G401 (cell line): Measurements from ENCODE around the gene JPH3. TPM values are rescaled to one million over a fixed set of nuclear protein-coding genes. Genes with fewer than 3 reads are reported as not detected.
"Not testable (repeated sequence)": the region's sequence is repeated elsewhere in the genome, so short reads cannot be mapped to it uniquely, and the experiment has no call there.

Source experiments
- DNase-seq: peaks from one replicate; pipeline ENCODE4 v3.0.0-alpha.2; 2015; ENCODE audit warnings: low spot score
- in situ Hi-C: cut with HindIII; loops from 2 replicates; pipeline ENCODE4 v1.10.0; 2016; ENCODE audit warnings: low sequenced_read_pairs, mixed read lengths
- total RNA-seq: library from RNA; depleted of rRNA; stranded (reverse); fragments of >200 nt; shearing (Covaris generic); gene quantifications from 2 replicates; pipeline ENCODE4 v1.2.3, GENCODE V29; 2014

JPH3 gene
- total RNA-seq, 1 experiment from 2014 or later, result 22.1 TPM

DNA sequence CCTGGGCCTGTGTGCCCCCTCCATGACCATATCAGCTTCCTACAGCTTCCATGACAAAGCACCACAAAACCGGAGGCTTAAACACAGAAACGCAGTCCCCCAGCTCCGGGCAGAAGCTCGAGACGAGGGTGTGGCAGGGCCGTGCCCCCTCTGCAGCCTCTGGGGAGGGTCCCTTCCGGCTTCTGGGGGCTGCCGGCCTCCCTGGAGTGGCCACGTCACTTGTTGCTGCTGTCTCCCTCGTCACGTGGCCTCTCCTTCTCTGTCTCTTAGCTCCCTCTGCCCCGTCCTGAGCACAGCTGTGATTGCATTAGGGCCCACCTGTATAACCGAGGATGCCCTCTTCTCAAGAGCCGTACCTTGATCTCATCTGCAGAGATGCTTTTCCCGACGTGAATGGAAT lies 64.6 kb downstream of the JPH3 start:
- in situ Hi-C loops, result no loop called here
- no peak for DNase-seq

DNA sequence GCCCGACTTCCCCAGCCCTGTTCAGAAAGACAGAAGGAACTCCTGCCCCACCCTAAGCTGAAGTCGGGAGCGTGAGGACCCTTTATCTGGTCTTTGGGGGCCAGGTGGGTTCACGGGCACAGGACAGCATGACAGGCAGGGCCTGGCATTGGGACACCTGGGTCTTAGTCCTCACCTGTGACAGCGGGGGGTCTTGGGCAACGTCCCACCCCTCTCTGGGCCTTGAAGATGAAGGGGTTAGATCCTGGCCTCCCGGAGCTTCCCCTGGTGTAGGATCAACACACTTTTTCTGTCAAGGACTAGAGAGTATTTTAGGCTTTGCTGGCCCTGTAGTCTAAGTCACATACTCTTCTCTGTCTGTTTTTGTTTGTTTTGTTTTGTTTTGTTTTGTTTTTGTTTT lies 65.1 kb downstream of the JPH3 start:
- no peak for DNase-seq
- in situ Hi-C loops, result no loop called here

DNA sequence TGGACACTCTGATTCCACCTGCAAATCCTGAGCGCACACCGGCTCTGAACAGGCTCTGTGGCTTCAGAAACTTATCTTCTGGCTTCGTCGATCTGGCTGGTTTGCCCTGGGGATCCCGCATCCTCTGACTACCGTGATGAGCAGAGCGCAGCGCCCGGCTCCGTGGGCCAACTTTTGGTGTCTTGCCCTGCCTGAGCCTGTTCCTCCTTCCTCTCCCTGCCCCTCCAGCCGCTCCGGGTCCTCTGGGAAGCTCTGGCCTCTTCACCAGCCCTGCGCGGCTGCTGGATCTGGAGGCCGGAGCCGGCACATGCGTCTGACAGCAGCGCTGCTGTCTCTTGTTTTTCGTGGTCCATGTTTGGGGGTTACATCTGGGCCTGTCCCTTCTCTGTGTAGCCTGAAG lies 65.6 kb downstream of the JPH3 start:
- no peak for DNase-seq
- in situ Hi-C loops, result no loop called here

DNA sequence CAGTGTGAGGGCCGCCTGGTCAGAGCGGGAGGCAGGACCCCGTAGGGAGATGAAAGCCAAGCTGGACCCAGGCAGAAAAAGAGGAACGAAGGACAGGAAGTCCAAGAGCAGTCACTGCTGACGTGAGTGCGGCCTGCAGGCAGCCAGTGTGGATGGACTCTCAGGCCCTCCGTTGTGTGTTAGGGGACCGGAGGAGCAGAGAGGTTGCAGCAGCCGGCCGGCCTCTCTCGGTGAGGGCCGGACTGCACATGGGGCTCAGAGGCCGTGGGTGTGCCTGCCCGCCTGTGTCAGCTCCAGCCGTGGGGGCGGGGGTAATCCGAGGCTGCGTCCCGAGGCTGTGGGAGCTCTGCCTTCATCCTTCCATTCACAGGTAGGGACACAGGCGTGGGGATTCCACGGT lies 67.4 kb downstream of the JPH3 start:
- no peak for DNase-seq
- in situ Hi-C loops, result no loop called here

DNA sequence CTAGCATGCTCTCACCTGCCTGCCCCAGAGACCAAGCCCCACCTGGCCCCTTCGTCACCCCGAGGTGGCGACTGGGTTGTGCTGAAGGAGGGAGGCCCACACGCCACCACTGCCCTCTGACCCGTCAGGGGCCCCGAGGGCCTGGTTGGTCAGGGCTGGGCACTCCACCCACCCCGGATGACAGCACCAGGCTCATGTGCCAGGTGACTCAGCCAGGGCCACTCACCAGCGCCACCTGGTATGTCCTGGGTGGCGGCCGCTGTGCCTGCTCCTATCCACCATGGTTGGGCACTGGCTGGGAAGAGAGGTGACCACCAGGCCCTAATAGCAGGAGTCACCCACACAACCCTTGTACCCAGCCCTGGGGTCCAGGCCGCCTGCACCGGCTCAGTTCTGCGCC lies 68.9 kb downstream of the JPH3 start:
- in situ Hi-C loops, result no loop called here
- DNase-seq, result no peak

DNA sequence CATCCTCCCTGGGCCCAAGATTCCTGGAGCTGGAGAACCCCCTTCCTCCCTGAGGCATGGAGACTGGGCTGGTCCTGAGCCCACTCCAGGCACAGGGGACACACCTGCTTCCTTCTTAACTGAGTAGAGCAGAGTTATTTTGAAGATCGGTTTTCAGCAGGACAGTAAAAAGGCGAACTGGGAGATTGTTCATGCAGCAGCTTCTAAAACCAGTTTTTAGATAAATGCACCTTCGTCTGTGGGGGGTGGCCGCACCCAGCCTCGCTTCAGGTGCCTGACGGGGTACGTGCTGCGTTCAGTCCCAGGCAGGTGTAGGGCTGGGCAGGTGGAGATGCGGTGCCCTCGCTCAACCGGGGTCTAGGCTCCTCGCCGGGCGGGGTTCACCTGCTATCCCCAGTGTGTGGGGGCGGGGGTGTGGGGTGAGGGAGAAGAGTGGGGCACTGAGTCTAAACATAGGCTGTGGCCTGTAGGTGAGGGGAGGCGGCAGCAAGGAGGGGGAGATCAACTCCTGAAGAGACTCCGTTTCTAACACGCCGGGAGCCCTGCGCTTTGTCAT lies 69.5 kb downstream of the JPH3 start:
- DNase-seq, result no peak
- in situ Hi-C loops, result no loop called here

DNA sequence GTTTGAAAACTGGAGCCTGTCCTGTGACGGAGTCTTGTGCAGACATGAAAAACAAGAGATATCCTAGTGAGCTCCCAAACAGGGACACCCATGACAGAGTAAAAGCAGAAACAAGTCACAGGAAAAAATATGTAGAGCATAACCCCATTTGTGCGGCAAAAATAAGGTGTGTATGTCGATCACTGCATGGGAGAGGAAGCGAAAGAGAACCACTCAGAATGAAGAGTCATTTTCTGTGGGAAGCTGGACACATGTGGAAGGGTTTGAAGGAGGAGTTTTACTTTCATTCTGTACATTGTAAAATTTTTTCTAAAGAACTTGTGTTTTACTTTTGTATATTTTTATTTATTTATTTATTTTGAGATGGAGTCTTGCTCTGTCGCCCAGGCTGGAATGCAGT lies 72.1 kb downstream of the JPH3 start:
- no peak for DNase-seq
- in situ Hi-C loops, result no loop called here

DNA sequence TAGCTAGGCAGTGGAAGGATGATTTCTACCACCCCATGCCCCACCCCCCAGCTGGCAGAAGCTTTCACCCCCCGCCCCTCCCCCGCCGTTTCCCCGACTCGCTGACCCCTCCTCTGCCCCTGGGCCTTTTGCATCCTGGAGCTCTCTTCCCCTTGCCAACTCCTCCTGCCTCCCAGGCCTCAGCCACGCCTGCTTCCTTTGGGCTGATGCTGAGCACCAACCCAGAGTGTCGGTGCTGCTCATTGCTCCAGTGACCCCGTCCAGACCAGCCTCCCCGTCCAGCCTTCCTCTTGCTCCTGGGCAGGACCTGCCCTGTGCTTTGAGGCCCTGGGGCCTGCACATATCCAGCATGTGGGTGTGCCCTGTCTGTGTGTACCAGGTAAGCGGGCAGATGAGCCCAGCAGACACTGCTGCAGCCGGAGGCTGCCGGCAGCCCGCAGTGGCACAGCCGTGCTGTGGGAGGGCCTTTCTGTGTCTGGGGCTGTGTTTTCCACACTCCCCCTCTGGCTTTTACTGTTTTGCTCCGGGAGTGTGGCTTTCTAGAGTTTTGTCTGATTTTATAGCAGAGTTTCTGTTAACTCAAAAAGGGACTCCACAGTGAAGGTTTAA lies 72.9 kb downstream of the JPH3 start:
- in situ Hi-C loops, result no loop called here
- no peak for DNase-seq

DNA sequence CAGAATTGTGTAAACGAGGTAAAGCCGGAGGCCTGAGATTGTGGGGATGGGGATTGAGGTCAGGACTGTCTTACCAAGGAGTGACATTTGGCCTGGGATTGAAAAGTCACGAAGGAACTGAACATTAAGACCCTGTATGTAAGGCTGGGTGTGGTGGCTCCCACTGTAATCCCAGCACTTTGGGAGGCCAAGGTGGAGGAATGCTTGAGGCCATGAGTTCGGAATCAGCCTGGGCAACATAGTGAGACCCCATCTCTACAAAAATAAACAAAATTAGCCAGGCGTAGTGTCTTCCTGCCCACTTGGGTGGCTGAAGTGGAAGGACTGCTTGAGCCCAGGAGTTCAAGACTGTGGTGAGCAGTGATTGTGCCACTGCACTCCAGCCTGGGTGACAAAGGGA lies 75.5 kb downstream of the JPH3 start:
- in situ Hi-C loops, result no loop called here
- no peak for DNase-seq

DNA sequence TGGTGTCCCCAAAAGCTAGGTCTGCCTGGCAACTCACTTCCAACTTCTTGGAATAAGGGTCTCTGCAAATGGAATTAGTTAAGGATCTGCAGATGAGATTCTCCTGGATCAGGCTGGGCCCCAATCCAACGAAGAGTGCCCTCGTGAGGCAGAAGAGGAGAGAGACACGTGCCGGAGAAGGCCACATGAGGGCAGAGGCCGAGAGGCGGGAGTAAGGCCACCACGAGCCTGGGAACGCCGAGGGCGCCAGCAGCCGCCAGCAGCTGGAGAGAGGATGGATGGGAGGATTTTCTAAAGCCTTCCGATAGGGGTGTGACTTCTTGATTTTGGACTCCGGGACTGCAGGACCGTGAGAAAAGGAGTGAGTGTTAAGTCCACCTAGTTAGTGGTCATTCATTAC lies 76.3 kb downstream of the JPH3 start:
- in situ Hi-C loops, result no loop called here
- no peak for DNase-seq

DNA sequence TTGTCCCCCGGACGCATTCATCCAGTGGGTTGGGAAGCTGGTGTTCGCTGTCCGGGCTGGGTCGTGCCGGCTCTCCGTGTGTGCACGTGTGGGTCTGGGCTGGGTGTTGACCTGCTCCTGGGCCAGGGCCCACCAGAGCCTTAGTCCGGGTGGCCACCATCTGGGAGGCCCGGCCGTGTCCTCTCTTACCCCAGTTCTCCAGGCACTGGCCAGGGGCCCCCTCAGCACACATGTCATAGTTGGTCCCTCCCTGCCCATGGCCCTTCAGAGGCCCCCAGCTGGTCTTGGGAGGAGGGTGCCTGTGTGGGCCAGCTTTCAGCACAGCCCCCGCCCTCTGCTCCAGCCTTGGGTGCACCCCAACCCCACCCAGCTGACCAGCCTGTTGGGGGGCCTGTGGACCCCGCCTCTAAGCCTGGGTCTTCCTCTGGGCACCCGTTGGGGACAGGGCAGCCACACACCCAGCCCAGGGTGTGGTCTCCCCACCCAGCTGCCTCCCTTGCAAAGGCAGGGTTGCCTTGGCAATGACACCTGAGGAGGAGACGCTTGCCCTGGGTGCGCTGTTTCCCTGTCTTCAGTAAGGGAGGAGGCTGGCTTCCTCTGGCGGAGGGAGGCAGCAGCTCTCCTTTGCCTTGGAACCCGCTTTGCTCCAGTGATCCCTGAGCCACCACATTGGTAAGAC lies 77.4 kb downstream of the JPH3 start:
- DNase-seq, result no peak
- in situ Hi-C loops, result no loop called here

DNA sequence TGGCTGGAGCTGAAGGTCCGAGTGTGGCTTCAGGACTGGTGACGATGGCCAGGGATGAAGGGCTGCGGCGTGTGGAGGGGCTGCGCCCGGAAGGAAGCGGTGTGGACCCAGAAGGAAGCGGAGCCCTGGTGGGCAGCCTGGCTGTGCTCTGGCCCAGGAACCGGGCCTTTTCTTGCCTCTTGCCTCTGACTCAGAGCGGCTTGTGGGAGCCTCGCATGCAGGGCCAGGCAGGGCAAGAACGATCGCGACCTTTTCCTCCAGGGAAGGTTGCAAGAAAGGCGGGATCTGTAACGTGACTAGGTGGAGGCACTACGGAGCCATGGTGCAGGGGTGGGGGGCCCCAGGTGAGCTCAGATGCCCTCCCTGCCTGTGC lies 78.0 kb downstream of the JPH3 start:
- in situ Hi-C loops, result no loop called here
- no peak for DNase-seq

DNA sequence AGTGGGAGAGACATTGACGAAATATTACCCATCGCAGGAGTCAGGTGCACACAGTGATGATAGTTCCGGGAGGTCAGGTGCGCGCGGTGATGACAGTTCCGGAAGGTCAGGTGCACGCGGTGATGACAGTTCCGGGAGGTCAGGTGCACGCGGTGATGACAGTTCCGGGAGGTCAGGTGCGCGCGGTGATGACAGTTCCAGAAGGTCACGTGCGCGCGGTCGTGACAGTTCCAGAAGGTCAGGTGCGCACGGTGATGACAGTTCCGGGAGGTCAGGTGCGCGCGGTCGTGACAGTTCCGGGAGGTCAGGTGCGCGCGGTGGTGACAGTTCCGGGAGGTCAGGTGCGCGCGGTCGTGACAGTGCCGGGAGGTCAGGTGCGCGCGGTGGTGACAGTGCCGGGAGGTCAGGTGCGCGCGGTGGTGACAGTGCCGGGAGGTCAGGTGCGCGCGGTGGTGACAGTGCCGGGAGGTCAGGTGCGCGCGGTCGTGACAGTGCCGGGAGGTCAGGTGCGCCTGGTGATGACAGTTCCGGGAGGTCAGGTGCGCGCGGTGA lies 78.8 kb downstream of the JPH3 start:
- in situ Hi-C loops, DNase-seq: not testable (repeated sequence)

DNA sequence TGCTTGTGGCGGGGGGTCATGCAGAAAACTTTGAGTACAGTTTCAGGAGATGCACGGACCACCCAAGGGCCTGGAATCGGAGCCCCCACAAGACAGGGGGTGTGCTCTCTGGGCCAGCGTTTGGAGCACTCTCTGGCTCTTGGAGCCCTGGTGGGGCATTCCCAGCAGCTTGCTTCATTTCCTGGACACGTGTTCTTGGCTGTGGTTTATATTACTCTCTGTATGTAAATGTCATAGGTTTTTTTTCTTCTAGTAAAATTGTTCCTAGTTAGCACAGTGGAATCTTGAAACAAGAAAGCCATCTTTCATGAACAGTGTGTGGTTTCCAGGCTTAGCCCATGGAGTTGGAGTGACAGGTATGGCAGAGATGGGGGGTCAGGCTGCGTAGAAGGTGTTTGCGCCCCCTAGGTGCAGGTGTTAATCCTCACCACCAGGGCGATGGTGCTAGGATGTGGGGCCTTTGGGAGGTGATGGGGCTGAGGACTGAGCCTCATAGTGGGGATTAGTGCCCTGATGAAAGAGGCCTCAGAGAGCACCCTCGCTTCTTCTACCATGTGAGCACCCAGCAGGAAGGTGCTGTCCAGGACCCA lies 79.8 kb downstream of the JPH3 start:
- DNase-seq, result no peak
- in situ Hi-C loops, result no loop called here

DNA sequence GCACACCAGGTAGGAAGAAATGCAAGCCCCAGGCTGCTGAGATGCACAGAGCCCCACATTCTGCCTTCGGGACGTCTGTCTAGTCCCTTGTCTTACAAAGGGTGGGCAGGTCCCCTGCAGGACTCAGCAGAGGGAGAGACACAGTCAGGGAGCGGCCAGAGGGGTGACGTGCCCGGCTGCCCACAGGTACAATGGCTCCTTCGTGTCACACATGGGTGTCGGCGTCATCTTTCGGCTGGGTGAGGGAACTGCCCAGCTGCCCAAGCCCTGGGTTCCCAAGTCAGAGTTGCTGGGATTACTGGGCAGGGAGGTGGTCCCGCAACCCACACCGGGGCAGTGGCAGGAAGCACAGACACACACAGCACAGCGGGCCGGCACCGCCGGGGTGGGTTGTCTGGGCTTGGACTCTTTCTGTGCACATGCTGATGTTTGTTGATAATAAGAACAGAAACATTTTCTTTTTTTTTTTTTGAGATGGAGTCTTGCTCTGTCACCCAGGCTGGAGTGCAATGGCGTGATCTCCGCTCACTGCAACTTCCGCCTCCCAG lies 80.6 kb downstream of the JPH3 start:
- in situ Hi-C loops, result no loop called here
- DNase-seq, result no peak

DNA sequence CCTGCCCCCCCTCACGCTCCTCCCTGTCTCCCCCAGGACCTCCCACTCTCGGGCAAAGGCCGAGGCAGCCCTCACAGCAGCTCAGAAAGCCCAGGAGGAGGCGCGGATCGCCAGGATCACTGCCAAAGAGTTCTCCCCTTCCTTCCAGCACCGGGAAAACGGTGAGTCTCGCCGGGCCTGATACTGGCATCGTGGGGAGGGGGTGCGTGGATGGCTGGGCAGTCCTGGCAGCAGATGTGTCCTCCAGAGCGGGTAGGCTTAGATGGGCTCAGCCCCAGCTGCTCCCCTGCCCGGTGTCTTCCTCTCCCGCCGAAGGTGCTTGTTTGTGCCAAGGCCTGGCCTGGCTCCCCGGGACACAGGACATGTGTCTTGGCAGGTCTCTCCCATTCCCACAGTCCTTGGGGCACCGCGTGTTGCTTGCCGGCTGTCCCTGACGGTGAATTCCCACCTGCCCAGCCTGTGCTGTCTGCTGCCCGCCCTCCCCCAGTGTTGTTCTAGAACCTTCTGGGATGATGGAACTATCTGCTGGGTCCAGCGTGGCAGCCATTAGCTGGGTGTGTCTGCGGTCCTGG lies 81.9 kb downstream of the JPH3 start:
- in situ Hi-C loops, result no loop called here
- peak; percentile 78 for DNase-seq

DNA sequence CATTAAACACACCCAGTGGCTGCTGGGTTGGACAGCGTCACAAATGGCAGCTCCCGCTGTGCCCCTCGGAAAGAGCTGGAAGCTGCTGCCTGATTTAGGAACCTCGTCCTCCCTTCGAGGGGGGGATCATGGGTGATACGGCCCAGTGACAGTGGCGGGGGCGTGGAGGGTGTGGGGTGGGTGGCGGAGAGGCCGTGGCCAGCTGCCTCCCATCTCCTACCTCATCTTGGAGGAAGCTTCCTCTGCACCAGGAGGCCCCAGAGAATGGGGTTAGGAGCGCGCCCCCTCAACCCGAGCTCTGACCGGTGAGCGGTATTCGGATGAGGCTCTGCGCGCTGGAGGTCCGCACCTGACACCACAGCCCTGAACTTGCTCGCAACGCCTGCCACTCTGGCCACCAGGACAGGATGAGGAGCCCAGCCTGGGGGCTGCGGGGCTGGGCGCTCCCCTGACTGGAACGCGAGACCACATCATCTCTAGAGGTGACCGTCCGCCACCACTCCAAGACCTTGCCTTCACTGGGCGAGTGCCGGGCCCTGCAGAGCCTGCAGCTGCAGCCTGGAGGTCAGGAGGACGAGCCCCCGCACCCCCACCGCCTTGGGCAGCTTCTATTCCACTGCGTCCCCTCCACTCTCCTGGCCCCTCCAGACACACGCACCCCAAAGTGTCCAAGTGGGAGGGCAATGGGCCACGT lies 82.5 kb downstream of the JPH3 start:
- in situ Hi-C loops, result no loop called here
- DNase-seq, result no peak

DNA sequence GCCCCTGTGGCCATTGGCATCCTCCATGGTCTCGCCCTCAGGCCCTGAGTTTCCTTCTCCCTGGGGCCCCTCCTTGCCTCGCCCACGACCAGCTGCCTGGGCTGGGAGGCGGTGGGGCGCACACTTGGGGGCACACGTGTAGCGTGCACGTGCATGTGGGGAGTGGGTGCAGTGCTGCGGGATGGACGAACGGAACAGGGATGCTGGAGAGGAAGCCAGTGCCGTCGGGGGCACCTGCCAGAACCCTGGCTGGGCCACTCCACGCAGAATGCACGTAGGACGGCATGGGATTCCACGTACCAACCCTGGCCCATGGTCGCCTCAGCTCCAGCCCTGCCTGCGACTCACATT lies 83.1 kb downstream of the JPH3 start:
- in situ Hi-C loops, result no loop called here

DNA sequence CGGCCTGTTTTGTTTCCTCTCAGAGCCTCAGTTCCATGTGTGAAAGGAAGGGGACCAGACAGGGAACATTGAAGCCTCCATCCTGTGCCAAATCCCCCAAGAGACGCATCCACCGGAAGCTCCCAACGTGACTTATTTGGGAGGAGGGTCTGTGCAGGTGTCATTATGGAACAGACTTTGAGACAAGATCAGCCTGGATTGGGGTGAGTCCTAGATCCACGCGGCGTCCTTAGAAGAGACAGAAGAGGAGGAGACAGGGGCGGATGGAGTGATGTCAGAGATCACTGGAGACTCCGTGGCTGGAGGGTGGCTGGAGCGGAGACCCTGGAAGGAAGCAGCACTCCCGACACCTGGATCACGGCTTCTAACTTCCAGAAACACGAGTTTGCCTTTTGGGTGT lies 83.5 kb downstream of the JPH3 start:
- DNase-seq, result no peak
- in situ Hi-C loops, result no loop called here

More for the DNA sequence above, 83.1 kb downstream of the JPH3 start:
- DNase-seq, result no peak
